HFF-Myc (cell line): ENCODE results near the gene TMPRSS3.

Source experiments
- DNase-seq: peaks from one replicate; pipeline ENCODE4 v3.0.0-alpha.2; 2011; ENCODE audit warnings: low read depth; ENCODE audit errors: extremely low read depth
- H3K4me3 ChIP-seq: replicated peaks from 2 replicates; pipeline ENCODE4 v1.5.1; 2011; ENCODE audit warnings: low read depth, mild to moderate bottlenecking, control low read depth, low read length
- CTCF ChIP-seq: IDR thresholded peaks from 2 replicates; pipeline ENCODE4 v1.5.1; 2012; ENCODE audit warnings: mild to moderate bottlenecking, low read depth, low read length, control low read depth; ENCODE audit errors: missing control alignments

TMPRSS3 gene

DNA sequence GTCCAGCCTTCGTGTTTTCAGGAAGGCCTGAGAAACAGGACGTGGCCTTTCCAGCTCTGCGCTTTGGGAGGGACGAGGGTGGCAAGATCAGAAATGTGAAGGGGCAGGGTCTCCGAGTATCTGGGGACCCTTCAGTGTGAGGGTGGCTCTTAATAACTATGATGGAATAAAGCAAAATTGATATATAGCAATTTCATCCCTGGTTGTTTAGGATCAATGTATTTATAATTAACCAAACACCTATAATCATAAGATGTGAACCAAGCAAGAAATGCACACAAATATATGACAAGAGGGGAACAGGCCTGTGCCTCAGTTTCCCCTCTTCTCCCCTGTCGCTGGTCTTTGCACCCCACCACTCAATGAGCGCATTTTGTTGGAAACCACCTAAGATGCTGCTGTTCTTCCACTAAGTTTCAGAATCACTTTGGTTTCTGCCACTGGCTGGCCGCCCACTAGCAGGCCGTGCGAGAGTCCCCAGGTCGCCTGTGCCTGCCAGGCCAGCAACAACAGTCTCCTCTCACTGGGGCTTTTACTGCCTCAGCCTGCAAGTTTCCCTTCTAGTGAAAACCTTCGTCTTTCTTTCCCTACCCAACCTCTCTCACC, 44.4 kb upstream of the TMPRSS3 start:
- TF ChIP-seq CTCF: no peak
- DNase-seq: no peak
- H3K4me3 ChIP-seq: no peak overlapping the region

DNA sequence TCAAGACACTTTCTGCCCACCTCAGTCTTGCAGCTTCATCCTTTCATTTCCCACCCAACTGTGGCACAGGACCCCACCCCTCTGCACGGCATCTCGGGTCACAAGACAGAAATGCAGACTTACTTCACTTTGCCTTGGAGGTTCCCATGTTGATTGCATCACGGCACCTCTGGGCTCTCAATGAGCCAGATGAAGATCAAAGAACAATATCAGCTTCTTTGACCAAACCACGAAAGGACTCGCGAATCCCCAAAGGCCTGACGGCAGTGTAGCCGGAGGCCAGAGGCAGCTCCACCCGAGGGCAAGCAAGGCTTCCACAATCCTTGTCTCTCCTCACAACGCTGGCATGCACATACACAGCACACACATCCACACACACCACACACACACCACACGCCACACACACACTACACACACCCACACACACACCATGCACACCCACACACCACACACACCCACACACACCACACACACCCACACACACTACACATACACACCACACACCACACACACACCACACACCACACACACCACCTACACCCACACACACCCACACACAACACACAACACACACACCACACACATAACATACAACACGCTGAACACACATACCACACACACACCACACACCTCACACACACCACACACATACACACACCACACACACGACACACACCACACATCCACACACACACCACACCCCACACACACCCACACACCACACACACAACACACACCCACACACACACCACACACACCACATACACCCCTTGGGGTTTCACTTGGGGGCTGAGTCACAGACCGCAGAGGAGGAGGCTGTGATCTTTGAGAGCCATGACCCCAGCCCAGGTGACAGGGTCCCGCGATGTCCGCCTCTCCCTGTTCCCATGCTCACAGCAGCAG, 43.7 kb upstream of the TMPRSS3 start:
- no peak overlapping the region for H3K4me3 ChIP-seq
- no peak for TF ChIP-seq CTCF
- DNase-seq: no peak

- TF ChIP-seq CTCF: no peak
- DNase-seq: no peak
- H3K4me3 ChIP-seq: no peak overlapping the region
Observed at GRCh38 chr21:42438316-42439205, 42.7 kb upstream of the TMPRSS3 start.

DNA sequence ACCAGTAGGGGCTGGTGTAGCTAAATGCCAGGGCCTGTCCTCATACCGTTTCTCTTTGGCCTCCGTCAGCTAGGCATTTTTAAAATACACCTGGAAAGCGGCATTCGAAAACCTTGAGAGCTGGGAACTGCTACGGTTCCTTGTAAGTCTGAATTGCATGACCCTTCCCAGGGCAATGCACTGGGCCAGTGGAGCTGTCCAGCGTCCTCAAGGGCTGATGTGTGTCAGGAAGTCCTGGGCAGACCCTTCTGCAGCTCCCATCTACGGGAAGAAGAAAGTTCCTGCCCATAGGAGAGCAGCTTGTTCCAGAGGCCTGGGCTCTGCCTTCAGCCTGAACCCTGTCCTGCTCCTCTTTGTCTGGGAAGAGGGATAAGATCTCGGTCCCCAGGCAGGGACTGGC, 41.9 kb upstream of the TMPRSS3 start:
- H3K4me3 ChIP-seq: no peak overlapping the region
- DNase-seq: no peak

DNA sequence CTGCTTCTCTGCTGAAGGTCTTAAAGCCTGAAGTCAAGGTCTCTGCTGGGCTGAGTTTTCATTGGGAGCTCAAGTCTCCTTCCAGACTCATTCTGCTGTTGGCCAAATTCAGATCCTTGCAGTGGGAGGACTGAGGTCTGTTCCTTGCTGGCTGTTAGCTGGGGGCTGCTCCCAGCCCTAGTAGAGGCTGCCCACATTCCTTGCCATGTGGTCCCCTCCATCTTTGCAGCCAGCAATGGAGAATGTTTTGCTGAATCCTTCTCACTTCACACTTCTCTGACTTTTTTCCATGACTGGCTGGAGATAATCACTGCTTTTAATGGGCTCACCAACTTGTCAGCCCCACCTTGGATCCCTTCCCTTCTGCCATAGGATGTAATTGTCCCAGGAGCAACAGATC, 41.1 kb upstream of the TMPRSS3 start:
- DNase-seq: no peak
- no peak for TF ChIP-seq CTCF
- H3K4me3 ChIP-seq: no peak overlapping the region

More for the DNA sequence above, 41.9 kb upstream of the TMPRSS3 start:
- TF ChIP-seq CTCF: no peak

- no peak for TF ChIP-seq CTCF
- no peak overlapping the region for H3K4me3 ChIP-seq
- DNase-seq: no peak
Observed at GRCh38 chr21:42435833-42436232, 40.0 kb upstream of the TMPRSS3 start.
